ENCODE results near the gene TRAF3. TPM values are rescaled to one million over a fixed set of nuclear protein-coding genes. Genes with fewer than 3 reads are reported as not detected.
"Not testable (repeated sequence)": the region's sequence is repeated elsewhere in the genome, so short reads cannot be mapped to it uniquely, and the experiment has no call there.

The TRAF3 gene
- total RNA-seq, 1 donor from 2014 or later, result 25.9 TPM

- no peaks in the 10 kb centered on the region for H3K27me3 Mint-ChIP-seq (ENCODE audit: low read depth, unreplicated experiment)
- Histone ChIP-seq H3K27ac (ENCODE audit: low read depth, low read length) (no peak overlapping the region), H3K4me1 (ENCODE audit: insufficient read depth, low read length) (peaks cover 2% of the 10 kb centered on the region), H3K4me3 (ENCODE audit: insufficient read depth, low read depth, low read length) (no peak overlapping the region), H4K20me1 (ENCODE audit: insufficient read depth, low read length) (peaks cover 11% of the 10 kb centered on the region), H3K9me3 (ENCODE audit: insufficient read depth, low read depth, low read length) (no peaks in the 10 kb centered on the region), H3K79me2 (ENCODE audit: insufficient read depth, low read length) (no peaks in the 10 kb centered on the region), H3K36me3 (ENCODE audit: insufficient read depth, low read length) (peaks cover 19% of the 10 kb centered on the region), H2AFZ (ENCODE audit: low read depth, low read length) (no peak overlapping the region), H3K9ac (ENCODE audit: low read length) (no peak overlapping the region), H3K27me3 (ENCODE audit: insufficient read depth, low read length) (no peaks in the 10 kb centered on the region), H3K4me2 (ENCODE audit: low read length) (no peak overlapping the region)
- no peaks in the 10 kb centered on the region for H3K4me1 Mint-ChIP-seq (ENCODE audit: low read depth, unreplicated experiment)
- FAIRE-seq (no peak), DNase-seq (ENCODE audit: low read depth) (no peak)
- H3K4me3 Mint-ChIP-seq (ENCODE audit: unreplicated experiment), result no peak overlapping the region
- TF ChIP-seq CTCF (IDR thresholded peaks at IDR 0.05; ENCODE audit: insufficient read depth, low read depth, low read length) (no peak), EZH2 (IDR thresholded peaks at IDR 0.05; ENCODE audit: insufficient read depth, low read length) (no peak)
- peaks cover 8% of the 10 kb centered on the region for H3K36me3 Mint-ChIP-seq (ENCODE audit: low read depth, unreplicated experiment)
- H3K9me3 Mint-ChIP-seq (ENCODE audit: unreplicated experiment), result no peaks in the 10 kb centered on the region
- no peak overlapping the region for H3K27ac Mint-ChIP-seq (ENCODE audit: unreplicated experiment)
These were observed 98.4 kb downstream of the TRAF3 start for GRCh38 chr14:102875652-102876051.

GRCh38 chr14:102877511-102877910 is 100.3 kb downstream of the TRAF3 start:
- not testable (repeated sequence) for H4K20me1 ChIP-seq (ENCODE audit: insufficient read depth, low read length); H3K4me2 ChIP-seq (ENCODE audit: low read length); H3K4me1 ChIP-seq (ENCODE audit: insufficient read depth, low read length); H3K27ac Mint-ChIP-seq (ENCODE audit: unreplicated experiment); H3K27me3 ChIP-seq (ENCODE audit: insufficient read depth, low read length); H3K4me3 Mint-ChIP-seq (ENCODE audit: unreplicated experiment); H3K36me3 Mint-ChIP-seq (ENCODE audit: low read depth, unreplicated experiment); H3K79me2 ChIP-seq (ENCODE audit: insufficient read depth, low read length); H3K4me1 Mint-ChIP-seq (ENCODE audit: low read depth, unreplicated experiment); H3K9ac ChIP-seq (ENCODE audit: low read length); H3K9me3 ChIP-seq (ENCODE audit: insufficient read depth, low read depth, low read length); H3K9me3 Mint-ChIP-seq (ENCODE audit: unreplicated experiment); H3K27me3 Mint-ChIP-seq (ENCODE audit: low read depth, unreplicated experiment); FAIRE-seq; H3K27ac ChIP-seq (ENCODE audit: low read depth, low read length); H2AFZ ChIP-seq (ENCODE audit: low read depth, low read length); H3K4me3 ChIP-seq (ENCODE audit: insufficient read depth, low read depth, low read length); DNase-seq (ENCODE audit: low read depth)
- peaks cover 13% of the 10 kb centered on the region for H3K36me3 ChIP-seq (ENCODE audit: insufficient read depth, low read length)

- Mint-ChIP-seq H3K4me3 (ENCODE audit: unreplicated experiment) (no peak overlapping the region), H3K36me3 (ENCODE audit: low read depth, unreplicated experiment) (no peaks in the 10 kb centered on the region), H3K27me3 (ENCODE audit: low read depth, unreplicated experiment) (no peaks in the 10 kb centered on the region), H3K4me1 (ENCODE audit: low read depth, unreplicated experiment) (no peaks in the 10 kb centered on the region), H3K27ac (ENCODE audit: unreplicated experiment) (no peak overlapping the region), H3K9me3 (ENCODE audit: unreplicated experiment) (no peaks in the 10 kb centered on the region)
- no peaks in the 10 kb centered on the region for H3K9me3 ChIP-seq (ENCODE audit: insufficient read depth, low read depth, low read length)
- H3K36me3 ChIP-seq (ENCODE audit: insufficient read depth, low read length), result peaks cover 13% of the 10 kb centered on the region
- H3K4me1 ChIP-seq (ENCODE audit: insufficient read depth, low read length), result peaks cover 2% of the 10 kb centered on the region
- H3K4me2 ChIP-seq (ENCODE audit: low read length), result no peak overlapping the region
- peaks cover 2% of the 10 kb centered on the region for H4K20me1 ChIP-seq (ENCODE audit: insufficient read depth, low read length)
- no peak overlapping the region for H3K4me3 ChIP-seq (ENCODE audit: insufficient read depth, low read depth, low read length)
- TF ChIP-seq EZH2 (IDR thresholded peaks at IDR 0.05; ENCODE audit: insufficient read depth, low read length) (no peak), CTCF (IDR thresholded peaks at IDR 0.05; ENCODE audit: insufficient read depth, low read depth, low read length) (no peak)
- DNase-seq (ENCODE audit: low read depth), result no peak
- H3K27me3 ChIP-seq (ENCODE audit: insufficient read depth, low read length), result no peaks in the 10 kb centered on the region
- H3K9ac ChIP-seq (ENCODE audit: low read length), result no peak overlapping the region
- H3K79me2 ChIP-seq (ENCODE audit: insufficient read depth, low read length), result no peaks in the 10 kb centered on the region
- H2AFZ ChIP-seq (ENCODE audit: low read depth, low read length), result no peak overlapping the region
- FAIRE-seq, result no peak
- no peak overlapping the region for H3K27ac ChIP-seq (ENCODE audit: low read depth, low read length)
These were observed 101.1 kb downstream of the TRAF3 start for GRCh38 chr14:102878174-102878969.

All from astrocyte (in vitro differentiated cells and primary cell).